Measurements from ENCODE around the gene WDFY4.

DNA sequence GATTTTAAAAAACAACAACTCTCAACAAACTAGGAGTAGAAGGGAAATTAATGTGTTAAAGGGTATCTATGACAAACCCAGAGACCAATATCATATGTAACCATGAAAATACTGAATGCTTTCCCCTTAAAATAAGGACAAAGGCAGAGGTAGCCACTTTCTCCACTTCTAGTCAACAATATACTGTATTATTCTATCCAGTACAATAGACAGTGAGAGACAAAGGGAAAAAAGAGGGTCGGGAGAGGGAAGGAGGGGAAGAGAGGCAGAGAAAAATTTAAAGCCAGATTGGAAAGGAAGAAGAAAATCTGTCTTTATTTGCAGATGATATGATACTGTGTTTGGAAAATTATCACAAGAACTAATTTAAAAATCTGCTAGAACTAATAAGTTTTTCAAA lies 39.1 kb upstream of the WDFY4 start:
- no peak for TF ChIP-seq POLR2A (IDR thresholded peaks at IDR 0.05; ENCODE audit: borderline replicate concordance, extremely low read depth, insufficient read depth, insufficient read length)
- TF ChIP-seq, protein P1, sequence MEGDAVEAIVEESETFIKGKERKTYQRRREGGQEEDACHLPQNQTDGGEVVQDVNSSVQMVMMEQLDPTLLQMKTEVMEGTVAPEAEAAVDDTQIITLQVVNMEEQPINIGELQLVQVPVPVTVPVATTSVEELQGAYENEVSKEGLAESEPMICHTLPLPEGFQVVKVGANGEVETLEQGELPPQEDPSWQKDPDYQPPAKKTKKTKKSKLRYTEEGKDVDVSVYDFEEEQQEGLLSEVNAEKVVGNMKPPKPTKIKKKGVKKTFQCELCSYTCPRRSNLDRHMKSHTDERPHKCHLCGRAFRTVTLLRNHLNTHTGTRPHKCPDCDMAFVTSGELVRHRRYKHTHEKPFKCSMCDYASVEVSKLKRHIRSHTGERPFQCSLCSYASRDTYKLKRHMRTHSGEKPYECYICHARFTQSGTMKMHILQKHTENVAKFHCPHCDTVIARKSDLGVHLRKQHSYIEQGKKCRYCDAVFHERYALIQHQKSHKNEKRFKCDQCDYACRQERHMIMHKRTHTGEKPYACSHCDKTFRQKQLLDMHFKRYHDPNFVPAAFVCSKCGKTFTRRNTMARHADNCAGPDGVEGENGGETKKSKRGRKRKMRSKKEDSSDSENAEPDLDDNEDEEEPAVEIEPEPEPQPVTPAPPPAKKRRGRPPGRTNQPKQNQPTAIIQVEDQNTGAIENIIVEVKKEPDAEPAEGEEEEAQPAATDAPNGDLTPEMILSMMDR (IDR thresholded peaks at IDR 0.05 in 2 of 3, conservative IDR thresholded peaks at IDR 0.05 in 1 of 3; ENCODE audit: borderline replicate concordance in 1 of 3, insufficient read depth in 1 of 3, low read depth in 2 of 3, low read length in 2 of 3) = no peak
